AG04449 (cell line): ENCODE data around the gene NEUROD2.

ENCODE experiments used
- CTCF ChIA-PET: fragments of 350-600 bp; formaldehyde crosslinking; extraction: SDS; loops from one replicate; lab custom pipeline; 2021; ENCODE audit warnings: antibody characterized with exemption; lab: Yijun Ruan, JAX
- POLR2A ChIA-PET: fragments of 400-600, 350-600 bp; formaldehyde crosslinking; extraction: SDS; loops from one replicate; lab custom pipeline; 2020; ENCODE audit warnings: antibody characterized with exemption, inconsistent platforms; lab: Yijun Ruan, JAX
- DNase-seq: peaks from one replicate; pipeline ENCODE4 v3.0.0-alpha.2; 2010; ENCODE audit warnings: low read depth, low spot score
- H3K4me3 ChIP-seq: 2 replicates; pipeline ENCODE4 v1.5.1; 2011; ENCODE audit warnings: low read depth, mild to moderate bottlenecking, control low read depth, low read length
- CTCF ChIP-seq: IDR thresholded peaks from one replicate; pipeline ENCODE4 v1.5.1; 2011; ENCODE audit warnings: mild to moderate bottlenecking, moderate library complexity, low read length, control low read depth, inconsistent platforms; ENCODE audit not compliant: insufficient read depth; ENCODE audit errors: missing control alignments

Gene NEUROD2

GRCh38 chr17:39608142-39608981 is 642 bp upstream of the NEUROD2 start:
- ChIA-PET CTCF (interaction anchor here (1.4 to 6.4 kb wide), 2 partner anchors 13 kb away, joined by 7 to 71 read pairs; no protein-coding TSS in a partner anchor), POLR2A (no interaction called here)
- no peak overlapping the region for H3K4me3 ChIP-seq
- no peak for DNase-seq
- TF ChIP-seq CTCF = no peak

GRCh38 chr17:39607057-39607850 is 466 bp downstream of the NEUROD2 start:
- no peak overlapping the region for H3K4me3 ChIP-seq
- DNase-seq = no peak
- no peak for TF ChIP-seq CTCF
- POLR2A ChIA-PET = no interaction called here
- CTCF ChIA-PET = interaction anchor here (6.4 kb wide), 1 partner anchor 14 kb away, joined by 71 read pairs; no protein-coding TSS in a partner anchor

GRCh38 chr17:39606434-39607056 is 1.2 kb downstream of the NEUROD2 start:
- no peak overlapping the region for H3K4me3 ChIP-seq
- CTCF ChIA-PET = interaction anchor here (1.0 to 6.4 kb wide), 2 partner anchors 15 to 59 kb away, joined by 3 to 71 read pairs; no protein-coding TSS in a partner anchor
- POLR2A ChIA-PET = no interaction called here
- no peak for TF ChIP-seq CTCF
- DNase-seq = no peak

- H3K4me3 ChIP-seq = no peak overlapping the region
- no peak for TF ChIP-seq CTCF
- POLR2A ChIA-PET = no interaction called here
- no peak for DNase-seq
- CTCF ChIA-PET = interaction anchor here (1.0 to 6.4 kb wide), 3 partner anchors 15 to 58 kb away, joined by 3 to 71 read pairs (median 3); no protein-coding TSS in a partner anchor
Observed at GRCh38 chr17:39605492-39606433, 2.0 kb downstream of the NEUROD2 start.

- no peak for TF ChIP-seq CTCF
- ChIA-PET POLR2A (no interaction called here), CTCF (interaction anchor here (1.4 to 6.4 kb wide), 2 partner anchors 16 to 34 kb away, joined by 3 to 71 read pairs; no protein-coding TSS in a partner anchor)
- H3K4me3 ChIP-seq = no peak overlapping the region
- DNase-seq = no peak
Observed at GRCh38 chr17:39604911-39605491, 2.7 kb downstream of the NEUROD2 start.
